Activated T-helper 2 cell treated with anti-CD3 and anti-CD28 coated beads, Interferon-gamma antibody, Interleukin-2, Interleukin-4, amounts not matched to agents 10 μg/mL and 5 μg/mL and 100 μg/mL, durations not matched to agents 14 hours and 24 hours and 36 hours (primary cell): ENCODE results near the gene ALDH9A1. TPM values are rescaled to one million over a fixed set of nuclear protein-coding genes. Genes with fewer than 3 reads are reported as not detected.
A peak's percentile ranks its signal among the peaks of the same experiment; 100 is the strongest.

Source experiments
- DNase-seq: peaks from one replicate; pipeline ENCODE4 v3.0.0; 2021; ENCODE audit warnings: low spot score
- H3K27ac Mint-ChIP-seq: one replicate; pipeline ENCODE4 v1.8.0; 2021; ENCODE audit warnings: mixed read lengths
- H3K27me3 Mint-ChIP-seq: one replicate; pipeline ENCODE4 v1.8.0; 2021; ENCODE audit warnings: low read depth, mixed read lengths
- H3K36me3 Mint-ChIP-seq: one replicate; pipeline ENCODE4 v1.8.0; 2021; ENCODE audit warnings: low read depth, mixed read lengths
- H3K4me1 Mint-ChIP-seq: one replicate; pipeline ENCODE4 v1.8.0; 2021; ENCODE audit warnings: low read depth, mixed read lengths
- H3K4me3 Mint-ChIP-seq: one replicate; pipeline ENCODE4 v1.8.0; 2021; ENCODE audit warnings: low read depth, mild to moderate bottlenecking, moderate library complexity, mixed read lengths
- H3K9me3 Mint-ChIP-seq: one replicate; pipeline ENCODE4 v1.8.0; 2021; ENCODE audit warnings: mixed read lengths
- intact Hi-C: fragments of 100-400 bp; cut with micrococcal nuclease; formaldehyde crosslinking; loops from one replicate; pipeline ENCODE4 v1.15.1; 2023
- total RNA-seq: library from RNA; stranded (reverse); gene quantifications from 2 replicates; pipeline ENCODE4 v1.2.3, GENCODE V29; 2022

The ALDH9A1 gene
- total RNA-seq, 1 donor from 2014 or later: 43.3 TPM

DNA sequence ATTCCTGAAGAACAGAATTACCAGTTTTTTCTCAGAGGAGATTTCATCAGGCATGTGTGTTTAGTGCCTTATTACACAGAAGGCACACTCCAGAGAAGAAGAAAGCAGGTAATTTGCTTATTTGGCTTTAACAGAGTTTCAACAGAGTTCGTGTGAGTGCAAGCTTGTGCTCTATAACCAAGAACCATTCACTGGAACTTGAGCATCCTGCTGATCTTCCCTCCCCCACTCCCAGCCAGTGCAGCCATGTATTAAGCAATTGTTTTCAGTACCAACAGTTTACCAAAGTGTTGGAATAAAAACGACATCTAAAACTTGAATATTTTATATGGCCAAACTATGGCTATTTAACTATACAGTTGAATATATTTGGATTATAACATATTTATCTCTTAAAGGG is 63.0 kb downstream of the ALDH9A1 start:
- no peak for DNase-seq
- H3K27ac Mint-ChIP-seq: no peak overlapping the region
- H3K9me3 Mint-ChIP-seq: no peaks in the 10 kb centered on the region
- H3K36me3 Mint-ChIP-seq: peaks cover 19% of the 10 kb centered on the region
- no peaks in the 10 kb centered on the region for H3K27me3 Mint-ChIP-seq
- no peak overlapping the region for H3K4me3 Mint-ChIP-seq
- peaks cover 41% of the 10 kb centered on the region for H3K4me1 Mint-ChIP-seq
- intact Hi-C loops: no loop called here

DNA sequence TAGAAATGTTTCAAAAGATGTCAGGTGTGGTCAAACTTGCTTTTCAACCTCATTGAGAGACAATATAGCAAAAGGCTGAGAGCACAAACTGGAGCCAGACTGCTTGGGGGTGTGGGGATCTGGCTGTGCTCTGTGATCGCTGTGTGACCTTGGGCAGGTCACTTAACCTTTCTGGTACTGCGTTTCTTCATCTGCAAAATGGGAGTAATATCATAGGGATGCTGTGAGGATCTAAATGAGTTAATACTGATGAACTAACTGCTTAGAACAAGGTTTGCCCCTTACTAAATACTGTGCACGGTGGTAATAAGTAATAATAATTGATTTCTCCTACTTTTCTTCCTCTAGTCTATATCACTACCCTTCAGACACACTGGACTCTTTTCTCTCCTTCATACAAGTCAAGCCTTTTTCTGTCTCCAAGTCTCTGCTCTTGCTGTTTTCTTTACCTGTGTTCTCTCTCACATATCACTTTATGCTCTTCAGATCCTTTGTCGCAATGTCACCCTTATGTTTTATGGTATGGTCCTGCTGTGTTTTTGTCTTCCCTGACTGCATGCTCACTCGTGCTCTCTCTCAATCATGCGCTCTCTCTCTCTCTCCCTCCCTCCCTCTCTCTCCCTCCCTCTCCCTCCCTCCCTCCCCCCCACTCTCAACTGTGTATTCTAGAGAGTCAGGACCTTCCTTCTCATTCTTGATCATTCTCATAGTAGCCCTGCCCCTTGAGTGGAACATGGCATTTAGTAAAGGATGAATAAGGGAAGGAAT is 64.0 kb downstream of the ALDH9A1 start:
- Mint-ChIP-seq H3K27ac (no peak overlapping the region), H3K36me3 (peaks cover 19% of the 10 kb centered on the region), H3K9me3 (no peaks in the 10 kb centered on the region), H3K27me3 (no peaks in the 10 kb centered on the region), H3K4me1 (peaks cover 37% of the 10 kb centered on the region), H3K4me3 (no peak overlapping the region)
- intact Hi-C loops: no loop called here
- DNase-seq: no peak

DNA sequence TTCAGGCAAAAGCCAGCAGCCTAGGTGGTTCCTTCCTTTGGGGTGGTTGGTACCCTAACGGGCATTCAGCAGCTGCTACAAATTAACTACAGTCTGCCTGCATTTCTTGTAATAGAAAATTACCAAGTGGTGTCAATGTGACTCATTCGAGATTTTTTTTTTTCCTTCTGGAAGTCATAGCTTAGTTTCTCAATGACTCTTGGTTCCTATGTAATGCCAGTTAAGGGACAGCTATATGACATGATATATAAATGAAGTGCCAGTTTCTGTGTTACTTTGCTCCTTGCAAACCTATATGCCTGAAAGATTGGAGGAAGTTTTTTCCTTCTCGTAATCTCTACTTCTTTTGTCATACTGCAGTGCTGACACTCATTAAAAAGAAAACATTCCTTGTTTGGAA is 64.7 kb downstream of the ALDH9A1 start:
- DNase-seq: no peak
- Mint-ChIP-seq H3K27me3 (peaks cover 3% of the 10 kb centered on the region), H3K4me3 (no peak overlapping the region), H3K9me3 (no peaks in the 10 kb centered on the region), H3K27ac (no peak overlapping the region), H3K36me3 (peaks cover 19% of the 10 kb centered on the region), H3K4me1 (peaks cover 39% of the 10 kb centered on the region)
- intact Hi-C loops: loop anchor here (2.0 kb wide), 1 partner anchor 135 kb away; the partner anchor contains the start of gene TMCO1

DNA sequence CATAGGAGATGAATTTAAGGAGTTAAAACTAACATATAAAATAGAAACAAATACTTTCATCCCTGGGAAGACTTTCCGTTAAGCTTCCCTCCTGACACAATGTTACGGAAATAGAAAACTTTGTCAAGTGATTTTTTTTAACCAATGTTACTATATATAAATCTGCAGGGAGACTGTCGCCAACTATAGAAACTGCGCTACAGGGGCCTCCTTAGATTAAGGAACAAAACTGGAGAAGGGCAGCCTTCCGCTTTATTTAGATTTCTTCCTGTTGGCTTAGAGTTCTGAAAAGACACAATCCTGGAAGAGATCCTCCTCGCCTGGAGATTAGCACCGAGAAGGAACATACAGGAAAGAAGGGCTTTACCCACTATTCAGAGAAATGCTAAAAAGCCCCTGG is 65.9 kb downstream of the ALDH9A1 start:
- Mint-ChIP-seq H3K9me3 (no peaks in the 10 kb centered on the region), H3K36me3 (peaks cover 19% of the 10 kb centered on the region), H3K4me3 (peak overlapping the region; percentile 43), H3K4me1 (peaks cover 34% of the 10 kb centered on the region), H3K27ac (no peak overlapping the region), H3K27me3 (peaks cover 5% of the 10 kb centered on the region)
- no peak for DNase-seq
- intact Hi-C loops: loop anchor here (1.0 to 2.0 kb wide), 2 partner anchors 8 to 136 kb away; partner anchors contain the start of gene TMCO1

DNA sequence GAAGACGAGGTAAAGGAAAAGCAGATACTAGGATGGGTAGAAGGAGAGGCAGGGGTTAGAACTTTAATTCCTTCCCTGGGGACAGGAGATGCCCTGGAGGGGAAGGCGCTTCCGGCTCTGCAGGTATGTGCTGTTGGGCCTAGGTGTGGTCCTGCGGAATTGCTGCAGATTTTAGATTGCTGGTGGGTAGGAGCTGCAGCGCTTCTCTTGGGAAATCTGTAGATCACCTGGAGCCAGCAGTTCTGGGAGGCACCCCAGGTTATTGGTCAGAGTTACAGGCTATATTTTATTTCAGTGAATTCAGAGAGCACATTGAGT is 66.3 kb downstream of the ALDH9A1 start:
- no peak overlapping the region for H3K4me3 Mint-ChIP-seq
- peaks cover 6% of the 10 kb centered on the region for H3K27me3 Mint-ChIP-seq
- H3K4me1 Mint-ChIP-seq: peaks cover 30% of the 10 kb centered on the region
- no peaks in the 10 kb centered on the region for H3K9me3 Mint-ChIP-seq
- intact Hi-C loops: loop anchor here (1.0 to 2.0 kb wide), 2 partner anchors 8 to 137 kb away; partner anchors contain the start of gene TMCO1
- H3K36me3 Mint-ChIP-seq: peaks cover 16% of the 10 kb centered on the region
- DNase-seq: no peak
- H3K27ac Mint-ChIP-seq: no peak overlapping the region

DNA sequence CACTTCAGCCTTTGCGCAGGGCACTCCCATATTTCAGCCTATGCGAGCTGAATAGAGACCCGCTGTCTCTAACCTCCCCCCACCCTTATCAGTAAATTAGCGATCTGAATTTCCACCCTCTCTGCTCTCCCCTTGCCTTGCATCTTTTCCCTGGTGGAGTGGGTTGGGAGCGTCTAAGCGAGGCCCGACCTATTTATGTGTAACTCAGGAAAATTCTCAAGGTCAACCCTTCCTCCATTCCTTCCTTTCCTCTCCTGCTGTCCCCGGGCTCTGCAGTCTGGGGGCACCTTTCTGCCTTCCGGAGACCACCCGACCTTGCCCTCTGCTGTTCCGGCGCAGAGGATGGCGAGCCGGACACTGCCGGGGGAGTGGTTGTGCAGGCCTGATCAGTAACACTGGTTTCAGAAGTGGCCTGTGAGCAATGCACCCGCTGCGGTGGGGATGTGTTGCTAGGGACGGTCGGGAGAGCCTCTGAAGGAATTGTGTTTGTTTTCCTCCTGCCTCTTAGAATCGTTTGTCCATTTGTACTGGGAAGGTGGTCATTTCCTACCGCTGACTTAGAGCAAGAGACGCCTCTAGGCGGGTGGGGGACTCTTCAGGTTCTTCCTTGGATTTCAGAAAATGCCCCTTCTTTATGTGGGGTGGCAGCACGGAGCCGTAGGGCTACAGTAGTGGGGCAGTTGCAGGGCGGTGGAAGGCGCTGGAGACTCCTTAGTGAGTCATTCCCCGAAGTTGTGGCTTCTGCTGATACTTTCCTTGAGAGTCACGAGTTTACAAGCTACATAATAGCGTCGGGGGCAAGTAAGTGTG is 66.8 kb downstream of the ALDH9A1 start:
- Mint-ChIP-seq H3K4me1 (peaks cover 25% of the 10 kb centered on the region), H3K9me3 (no peaks in the 10 kb centered on the region)

DNA sequence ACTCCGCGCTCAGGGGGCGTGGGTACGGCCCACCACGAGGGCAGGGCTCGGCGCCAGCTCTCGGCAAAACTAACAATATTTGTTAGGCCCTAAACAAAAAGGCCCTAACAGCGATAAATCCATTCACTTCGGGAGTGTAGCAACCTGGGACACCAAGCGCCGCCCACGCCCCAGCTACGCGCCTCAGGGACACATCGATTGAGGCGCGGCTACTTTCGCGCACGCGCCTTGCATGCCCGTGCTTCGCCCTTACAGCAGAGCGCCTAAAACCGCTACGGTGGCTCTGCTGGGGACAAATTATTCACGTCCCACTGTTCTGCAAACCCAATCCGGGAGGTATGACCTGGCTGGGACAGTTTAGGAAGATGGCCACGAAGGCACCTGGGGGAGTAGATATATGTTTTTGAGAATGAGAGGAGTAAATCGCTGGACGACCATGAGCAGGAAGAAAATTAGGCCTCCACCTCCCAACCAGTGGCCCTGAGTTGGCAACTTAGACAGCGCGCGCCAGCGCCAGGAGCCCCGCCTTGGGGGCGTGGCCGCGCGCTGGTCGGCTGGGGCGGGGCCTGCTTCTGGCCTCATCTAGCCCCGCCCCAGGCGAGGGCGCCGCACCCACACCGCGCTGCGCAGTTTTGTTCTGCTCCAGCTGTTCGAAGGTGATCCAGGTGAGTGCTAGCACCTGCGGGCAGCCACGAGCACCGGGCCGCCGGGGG is 67.6 kb downstream of the ALDH9A1 start, which contains the start of gene MGST3:
Gene MGST3, plus strand, starts transcription at position 606 of the 713 bp plus-strand sequence. CDS start 18,614 bp downstream, outside the sequence.
- H3K27me3 Mint-ChIP-seq: peaks cover 6% of the 10 kb centered on the region
- no peak within 1 kb of the TSS for H3K4me3 Mint-ChIP-seq
- peaks cover 8% of the 10 kb centered on the region for H3K36me3 Mint-ChIP-seq
- peaks cover 23% of the 10 kb centered on the region for H3K4me1 Mint-ChIP-seq
- intact Hi-C loops: loop anchor here (1.0 kb wide), 4 partner anchors 29 to 197 kb away; partner anchors contain the start of genes ALDH9A1 and UCK2
- H3K9me3 Mint-ChIP-seq: no peaks in the 10 kb centered on the region
- H3K27ac Mint-ChIP-seq: peak within 1 kb of the TSS; percentile 52
- DNase-seq: peak; percentile 93

More for the DNA sequence above, 66.8 kb downstream of the ALDH9A1 start:
- peak; percentile 43 for DNase-seq
- Mint-ChIP-seq H3K4me3 (no peak overlapping the region), H3K27me3 (peaks cover 6% of the 10 kb centered on the region), H3K36me3 (peaks cover 11% of the 10 kb centered on the region), H3K27ac (no peak overlapping the region)
- intact Hi-C loops: loop anchor here (1.0 to 2.0 kb wide), 3 partner anchors 9 to 137 kb away; partner anchors contain the start of gene TMCO1

DNA sequence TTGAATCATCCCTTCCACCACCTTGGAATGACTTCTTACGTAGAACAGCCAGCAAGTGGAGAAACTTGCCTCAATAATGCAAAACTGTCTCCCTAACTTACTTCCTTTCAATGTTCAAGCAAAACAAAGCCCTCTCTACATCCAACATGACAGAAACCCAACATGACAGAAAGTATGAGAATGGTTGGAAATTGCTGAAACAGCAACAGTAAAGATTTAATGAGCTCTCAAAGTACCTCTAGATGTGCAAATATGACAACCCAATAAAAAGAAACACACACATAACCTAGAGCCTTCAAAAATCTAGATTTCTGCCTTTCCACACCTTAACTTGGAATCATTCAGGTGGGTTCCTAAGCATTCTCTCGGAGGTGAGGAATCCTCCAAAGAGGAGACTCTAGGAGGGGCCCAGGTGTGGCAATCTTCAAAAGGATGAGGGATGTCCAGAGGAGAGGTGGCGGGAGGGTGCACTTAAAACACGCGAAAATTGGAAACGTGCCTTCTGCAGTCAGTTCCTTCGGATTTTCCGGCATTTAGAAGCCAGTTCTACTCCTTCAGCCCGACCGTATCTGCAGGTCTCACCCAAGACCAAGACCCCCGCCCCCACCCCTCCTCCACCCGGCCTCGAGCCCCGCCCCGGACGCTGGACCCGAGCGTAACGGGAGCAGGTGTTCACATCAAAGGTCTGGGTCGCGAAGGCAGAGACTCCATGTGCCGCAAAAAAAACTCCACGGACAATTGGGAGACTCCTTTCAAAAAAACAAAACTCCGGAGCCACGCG is 68.3 kb downstream of the ALDH9A1 start:
- Mint-ChIP-seq H3K9me3 (no peaks in the 10 kb centered on the region), H3K27ac (peak overlapping the region; percentile 52), H3K36me3 (peaks cover 2% of the 10 kb centered on the region), H3K27me3 (peaks cover 6% of the 10 kb centered on the region), H3K4me1 (peaks cover 21% of the 10 kb centered on the region), H3K4me3 (no peak overlapping the region)
- intact Hi-C loops: loop anchor here (1.0 kb wide), 3 partner anchors 29 to 197 kb away; partner anchors contain the start of genes ALDH9A1 and UCK2
- no peak for DNase-seq

DNA sequence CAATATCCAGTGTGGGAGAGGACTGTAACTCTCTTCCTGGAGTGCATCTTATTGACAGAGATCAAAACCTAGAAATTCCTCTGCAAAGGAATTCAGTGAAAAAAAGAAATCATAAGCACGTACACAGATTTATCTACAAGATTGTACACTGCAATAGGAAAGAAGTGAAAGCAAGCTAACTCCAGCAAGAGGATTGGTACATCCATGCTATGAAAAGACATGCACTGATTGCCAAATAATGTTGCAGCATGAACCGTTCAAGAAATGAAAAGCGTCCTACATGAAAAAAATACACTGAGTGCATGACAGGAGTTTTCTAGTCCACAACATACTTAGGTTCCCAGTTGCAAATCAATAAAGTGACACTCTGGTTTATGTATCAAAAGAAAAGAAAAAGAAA is 69.2 kb downstream of the ALDH9A1 start:
- DNase-seq: no peak
- Mint-ChIP-seq H3K36me3 (no peaks in the 10 kb centered on the region), H3K27me3 (peaks cover 9% of the 10 kb centered on the region), H3K4me3 (peak overlapping the region; percentile 54), H3K27ac (no peak overlapping the region), H3K9me3 (no peaks in the 10 kb centered on the region), H3K4me1 (peaks cover 17% of the 10 kb centered on the region)
- intact Hi-C loops: no loop called here

DNA sequence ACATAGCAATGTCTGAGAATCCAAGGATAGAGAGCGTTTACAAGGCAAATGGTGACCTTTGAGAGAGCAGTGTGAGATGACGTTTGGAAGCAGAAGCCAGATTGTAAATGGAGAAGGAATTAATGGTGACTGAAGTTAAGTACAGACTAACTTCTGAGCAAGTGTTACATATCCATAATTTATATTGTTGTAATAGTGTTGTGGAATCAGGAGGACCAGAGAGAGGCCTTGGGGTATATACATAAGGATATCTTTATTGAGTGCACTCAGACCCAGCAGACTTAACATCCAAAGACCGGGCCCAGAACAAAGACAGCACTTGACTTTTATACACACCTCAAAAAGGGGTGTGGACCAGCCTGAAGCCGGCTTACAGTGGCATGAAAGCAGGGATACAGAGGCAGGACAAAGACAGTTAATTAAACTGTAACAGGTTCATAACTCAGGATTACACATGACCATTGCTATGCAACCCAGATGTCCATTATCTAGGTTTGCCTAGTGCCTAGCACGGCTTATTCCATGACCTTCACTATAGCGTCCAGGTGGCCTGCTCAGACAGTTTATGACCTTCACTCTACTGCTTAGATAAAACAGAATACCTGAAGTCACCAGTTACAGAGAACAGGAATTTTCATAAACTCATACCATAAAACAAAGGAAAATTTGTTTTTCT is 70.1 kb downstream of the ALDH9A1 start:
- H3K9me3 Mint-ChIP-seq: no peaks in the 10 kb centered on the region
- intact Hi-C loops: no loop called here

DNA sequence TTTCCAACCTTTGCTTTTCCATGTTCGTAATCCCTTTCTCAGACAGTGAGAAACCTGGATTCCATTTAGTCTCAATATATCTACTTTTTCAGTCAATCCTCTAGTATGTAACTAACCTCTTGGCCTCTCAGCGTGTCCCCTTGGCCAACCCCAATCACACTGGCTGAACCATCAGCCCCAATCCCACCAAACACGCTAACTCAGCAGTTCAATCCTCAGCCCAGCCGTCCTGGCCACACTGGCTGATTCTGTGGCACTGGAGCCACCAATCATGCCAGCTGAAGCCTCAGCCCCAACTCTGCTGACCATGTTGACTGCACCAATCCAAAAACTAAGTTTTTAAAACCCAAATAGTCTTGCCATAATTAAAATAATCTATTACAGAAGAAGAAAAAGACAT is 73.9 kb downstream of the ALDH9A1 start:
- H3K27me3 Mint-ChIP-seq: peaks cover 34% of the 10 kb centered on the region
- H3K9me3 Mint-ChIP-seq: no peaks in the 10 kb centered on the region
- H3K36me3 Mint-ChIP-seq: no peaks in the 10 kb centered on the region
- no peak overlapping the region for H3K27ac Mint-ChIP-seq
- peaks cover 6% of the 10 kb centered on the region for H3K4me1 Mint-ChIP-seq
- no peak overlapping the region for H3K4me3 Mint-ChIP-seq
- no peak for DNase-seq
- intact Hi-C loops: no loop called here

More for the DNA sequence above, 70.1 kb downstream of the ALDH9A1 start:
- Mint-ChIP-seq H3K36me3 (no peaks in the 10 kb centered on the region), H3K27me3 (peaks cover 13% of the 10 kb centered on the region), H3K4me3 (no peak overlapping the region), H3K27ac (no peak overlapping the region), H3K4me1 (peaks cover 11% of the 10 kb centered on the region)
- DNase-seq: no peak
